Upper lobe of left lung (tissue), 6 donors: ENCODE measurements around the gene ZNF214. TPM values are rescaled to one million over a fixed set of nuclear protein-coding genes. Genes with fewer than 3 reads are reported as not detected.

Experiments
- ATAC-seq, 2 donors: fragments of 200-7000 bp; cut with Tn5 transposase; one replicate each; pipeline ENCODE4 v1.9.1; 2022; ENCODE audit warnings: mild to moderate bottlenecking in 2 of 2, moderate library complexity in 2 of 2; ENCODE audit not compliant: low FRiP score in 2 of 2
- DNase-seq, 2 donors: peaks; one replicate each; pipeline ENCODE4 v3.0.0-alpha.2; 2019 to 2020
- H3K27ac ChIP-seq, 4 donors: fragments of 200-600 bp; sonication (generic); one replicate each; pipeline ENCODE4 v1.5.1; 2016 to 2019
- H3K27me3 ChIP-seq, 4 donors: fragments of 200-600 bp; sonication (generic); one replicate each; pipeline ENCODE4 v1.5.1; 2017 to 2019
- H3K36me3 ChIP-seq, 4 donors: fragments of 200-600 bp; sonication (generic); one replicate each; pipeline ENCODE4 v1.5.1; 2016 to 2019
- H3K4me1 ChIP-seq, 4 donors: fragments of 200-600 bp; sonication (generic); one replicate each; pipeline ENCODE4 v1.5.1; 2018 to 2019
- H3K4me3 ChIP-seq, 4 donors: fragments of 200-600 bp; sonication (generic); one replicate each; pipeline ENCODE4 v1.5.1; 2017 to 2019; ENCODE audit warnings: mild to moderate bottlenecking in 2 of 4, moderate library complexity in 1 of 4
- H3K9me3 ChIP-seq, 4 donors: fragments of 200-600 bp; sonication (generic); one replicate each; pipeline ENCODE4 v1.5.1; 2018 to 2019
- CTCF ChIP-seq, 6 experiments: fragments of 450-650 bp in 4 of 6; fragments of 200-600 bp in 2 of 6; sonication (generic) in 2 of 6; IDR thresholded peaks; one replicate each; pipeline ENCODE4 v1.5.1; 2016 to 2019; ENCODE audit warnings: antibody characterized with exemption in 6 of 6
- EP300 ChIP-seq, 4 donors: sonication (generic); formaldehyde crosslinking; IDR thresholded peaks; one replicate each; pipeline ENCODE4 v1.5.1; 2017; ENCODE audit warnings: antibody characterized with exemption in 4 of 4, control low read depth in 2 of 4
- POLR2A ChIP-seq, 4 donors: fragments of 450-650 bp; IDR thresholded peaks; one replicate each; pipeline ENCODE4 v1.5.1; 2016 to 2017; ENCODE audit warnings: antibody characterized with exemption in 4 of 4, mild to moderate bottlenecking in 2 of 4
- POLR2AphosphoS5 ChIP-seq, 2 donors: sonication (generic); formaldehyde crosslinking; IDR thresholded peaks; one replicate each; pipeline ENCODE4 v1.5.1; 2017; ENCODE audit warnings: antibody characterized with exemption in 2 of 2
- WGBS, 2 donors: methylation state at CpG; one replicate each; pipeline ENCODE4 v1.1.5; 2017 to 2018; 5-methylcytosine and 5-hydroxymethylcytosine counted together
- total RNA-seq, 6 donors: library from RNA; depleted of rRNA in 4 of 6; stranded (reverse); fragments of >200 nt in 4 of 6; gene quantifications; one replicate each; pipeline versions ENCODE4 v1.1.0 to v1.2.1, GENCODE V29; 2016 to 2021
- donor health status: DM: no; HTN: no; CAD: no; lungs with moderate emphysema.
- donor health status: DM: no; HTN: yes; CAD: no; lungs with severe emphysema.

Gene ZNF214
- total RNA-seq, 6 donors from 2014 or later, result 0.33 to 9.0 (median 2.5) TPM

- peak in 1 of 2 donors; percentile 23 for DNase-seq
- no peaks in the 10 kb centered on the region for H3K4me1 ChIP-seq
- no peak overlapping the region for H3K4me3 ChIP-seq
- H3K27ac ChIP-seq, result no peak overlapping the region
- 89 to 91% methylated on average over 16 of the region's 16 CpGs for WGBS, 2 donors
- H3K9me3 ChIP-seq, result no peaks in the 10 kb centered on the region
- TF ChIP-seq POLR2AphosphoS5 (IDR thresholded peaks at IDR 0.05) (no peak), CTCF (IDR thresholded peaks at IDR 0.05) (no peak), EP300 (IDR thresholded peaks at IDR 0.05) (no peak), POLR2A (IDR thresholded peaks at IDR 0.05) (no peak)
- no peak for ATAC-seq
- no peaks in the 10 kb centered on the region for H3K36me3 ChIP-seq
- H3K27me3 ChIP-seq, result no peaks in the 10 kb centered on the region
Observed at GRCh38 chr11:7030836-7031235, 10.7 kb upstream of the ZNF214 start.

GRCh38 chr11:7028141-7028540 lies 8.0 kb upstream of the ZNF214 start:
- Histone ChIP-seq H3K27me3 (no peaks in the 10 kb centered on the region), H3K27ac (no peak overlapping the region), H3K9me3 (no peaks in the 10 kb centered on the region), H3K4me1 (no peaks in the 10 kb centered on the region), H3K36me3 (no peaks in the 10 kb centered on the region), H3K4me3 (no peak overlapping the region)
- no peak for DNase-seq
- 91 to 93% methylated on average over 3 of the region's 3 CpGs for WGBS, 2 donors
- TF ChIP-seq POLR2A (IDR thresholded peaks at IDR 0.05) (no peak), CTCF (IDR thresholded peaks at IDR 0.05) (no peak), POLR2AphosphoS5 (IDR thresholded peaks at IDR 0.05) (no peak), EP300 (IDR thresholded peaks at IDR 0.05) (no peak)
- no peak for ATAC-seq

GRCh38 chr11:7021318-7021717 lies 1.2 kb upstream of the ZNF214 start:
- WGBS, 2 donors, result 90 to 93% methylated on average over 5 of the region's 5 CpGs
- no peak for TF ChIP-seq EP300 (IDR thresholded peaks at IDR 0.05)
- no peak for TF ChIP-seq POLR2AphosphoS5 (IDR thresholded peaks at IDR 0.05)
- no peak for TF ChIP-seq CTCF (IDR thresholded peaks at IDR 0.05)
- TF ChIP-seq POLR2A (IDR thresholded peaks at IDR 0.05), result no peak
- Histone ChIP-seq H3K4me3 (no peak overlapping the region), H3K4me1 (peaks cover 0 to 14% (median 8%) of the 10 kb centered on the region in 4 donors), H3K9me3 (no peaks in the 10 kb centered on the region), H3K27me3 (no peaks in the 10 kb centered on the region), H3K27ac (peak overlapping the region in 1 of 4 donors; percentile 81), H3K36me3 (no peaks in the 10 kb centered on the region)
- no peak for DNase-seq
- no peak for ATAC-seq

GRCh38 chr11:7019500-7020182 lies 505 bp downstream of the ZNF214 start:
- H3K4me3 ChIP-seq, result peak overlapping the region; percentile 32 to 61 (median 52)
- H3K27me3 ChIP-seq, result no peaks in the 10 kb centered on the region
- 2 to 6% methylated on average over 13 to 26 of the region's 26 CpGs for WGBS, 2 donors
- DNase-seq, result peak; percentile 23 to 76
- no peaks in the 10 kb centered on the region for H3K36me3 ChIP-seq
- no peak for TF ChIP-seq POLR2A (IDR thresholded peaks at IDR 0.05)
- TF ChIP-seq EP300 (IDR thresholded peaks at IDR 0.05), result no peak
- TF ChIP-seq POLR2AphosphoS5 (IDR thresholded peaks at IDR 0.05), result no peak
- no peaks in the 10 kb centered on the region for H3K9me3 ChIP-seq
- peak; percentile 66 to 68 for ATAC-seq
- H3K4me1 ChIP-seq, result peaks cover 0 to 14% (median 8%) of the 10 kb centered on the region in 4 donors
- H3K27ac ChIP-seq, result peak overlapping the region; percentile 49 to 81 (median 70)

- no peak for ATAC-seq
- Histone ChIP-seq H3K36me3 (no peaks in the 10 kb centered on the region), H3K27ac (no peak overlapping the region), H3K9me3 (no peaks in the 10 kb centered on the region), H3K27me3 (no peaks in the 10 kb centered on the region), H3K4me1 (peaks cover 0 to 13% (median 7%) of the 10 kb centered on the region in 4 donors), H3K4me3 (no peak overlapping the region)
- TF ChIP-seq POLR2AphosphoS5 (IDR thresholded peaks at IDR 0.05) (no peak), POLR2A (IDR thresholded peaks at IDR 0.05) (no peak), CTCF (IDR thresholded peaks at IDR 0.05) (no peak), EP300 (IDR thresholded peaks at IDR 0.05) (no peak)
- 78 to 79% methylated on average over 1 of the region's 1 CpG for WGBS, 2 donors
- no peak for DNase-seq
Observed at GRCh38 chr11:7016011-7016410, 4.1 kb downstream of the ZNF214 start.
